GM18868 (cell line): Measurements from ENCODE around the gene RNASE8.

Experiments
- ATAC-seq: cut with Tn5 transposase; IDR thresholded peaks from one replicate; pipeline ENCODE4 v1.9.1; 2021; ENCODE audit warnings: mild to moderate bottlenecking, moderate library complexity; ENCODE audit not compliant: unreplicated experiment

Gene RNASE8

DNA sequence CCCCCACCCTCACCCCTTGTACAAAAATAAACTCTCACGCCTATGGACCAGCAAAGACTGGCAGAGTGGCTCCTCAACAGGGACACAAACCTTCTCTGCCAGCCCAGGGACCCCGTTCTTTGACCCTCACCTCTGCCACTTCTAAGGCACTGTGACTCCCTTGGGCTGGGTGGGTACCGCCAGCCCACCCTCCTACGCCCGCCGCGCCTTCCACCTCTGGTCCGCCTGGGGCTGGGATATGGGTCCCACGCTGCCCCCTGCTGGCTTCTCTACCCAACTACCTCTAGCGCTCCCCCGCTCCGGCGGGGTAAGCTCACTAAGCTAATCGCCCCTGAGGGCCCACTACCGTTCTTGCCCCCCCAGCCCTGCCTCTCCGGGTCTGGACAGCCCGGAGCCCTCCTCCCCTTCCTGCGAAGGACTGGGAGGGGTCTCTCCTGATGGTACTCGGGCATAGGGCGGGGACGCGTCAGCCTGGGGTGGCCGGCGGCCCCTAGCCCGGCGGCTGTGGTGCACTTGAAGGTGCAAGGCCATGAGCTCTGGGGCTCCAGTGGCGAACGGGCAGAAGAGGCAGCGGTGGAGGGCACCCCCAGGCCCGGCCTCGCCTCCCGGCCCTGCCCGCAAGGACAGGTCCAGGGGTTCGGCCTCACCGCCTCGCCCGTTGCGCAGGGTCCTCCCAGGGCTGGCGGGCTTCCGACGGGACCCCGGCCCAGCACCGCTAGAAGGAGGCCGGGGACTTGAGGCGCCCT is 32.7 kb downstream of the RNASE8 start:
- ATAC-seq = no peak

DNA sequence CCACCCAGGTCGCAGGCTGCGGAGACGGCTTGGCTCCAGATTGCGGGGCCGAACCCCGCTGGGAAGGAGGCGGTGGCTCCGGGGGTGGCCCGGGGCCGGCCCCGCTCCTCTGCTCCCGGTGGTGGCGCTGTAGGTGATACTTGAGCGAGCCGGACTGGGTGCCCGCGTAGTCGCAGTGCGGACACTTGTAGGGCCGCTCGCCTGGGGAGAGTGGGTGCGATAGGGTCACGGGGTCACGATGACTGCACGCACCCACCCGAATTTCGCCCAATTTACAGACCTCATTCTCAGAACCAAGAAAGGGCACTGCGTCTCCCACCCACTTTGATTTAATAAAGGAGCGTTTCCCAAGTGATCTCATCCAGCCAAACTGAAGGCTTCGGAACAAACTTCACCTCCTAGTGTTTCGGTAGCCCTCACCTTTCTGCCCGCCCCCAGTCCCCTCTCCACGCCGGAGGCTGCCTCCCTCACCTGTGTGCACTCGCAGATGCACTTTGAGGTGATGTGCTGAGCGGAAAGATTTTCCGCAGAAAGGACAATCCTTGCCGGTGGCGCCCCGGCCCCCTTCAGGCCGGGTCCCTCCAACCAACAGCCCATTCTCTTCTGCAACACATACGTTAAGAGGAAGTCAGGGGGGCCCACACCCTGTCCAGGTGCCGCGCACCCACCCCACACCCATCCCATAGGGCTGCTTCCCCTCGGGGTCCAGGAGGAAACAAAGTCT is 33.5 kb downstream of the RNASE8 start:
- ATAC-seq = no peak

DNA sequence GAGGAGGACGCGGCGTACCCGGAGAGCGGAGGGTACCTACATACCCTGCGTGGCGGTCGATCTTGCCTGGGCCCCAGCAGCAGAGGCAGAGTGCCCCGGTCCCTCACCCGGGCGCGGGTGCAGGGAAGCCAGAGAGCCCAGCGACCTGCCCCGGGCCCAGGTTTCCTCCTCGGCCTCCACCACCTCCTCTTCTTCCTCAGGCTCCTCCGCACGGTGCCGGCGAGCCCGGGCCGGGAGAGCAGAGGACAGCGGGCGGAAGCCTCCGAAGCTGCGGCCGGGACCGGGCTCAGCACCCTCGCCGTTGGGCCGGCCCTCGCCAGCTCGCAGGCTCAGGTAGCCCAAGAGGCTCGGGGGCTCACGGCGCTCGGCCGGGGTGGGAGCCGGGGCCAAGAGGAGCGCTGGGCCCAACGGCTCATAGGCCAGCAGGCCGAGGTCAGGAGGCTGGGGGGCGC is 34.2 kb downstream of the RNASE8 start:
- ATAC-seq = no peak

DNA sequence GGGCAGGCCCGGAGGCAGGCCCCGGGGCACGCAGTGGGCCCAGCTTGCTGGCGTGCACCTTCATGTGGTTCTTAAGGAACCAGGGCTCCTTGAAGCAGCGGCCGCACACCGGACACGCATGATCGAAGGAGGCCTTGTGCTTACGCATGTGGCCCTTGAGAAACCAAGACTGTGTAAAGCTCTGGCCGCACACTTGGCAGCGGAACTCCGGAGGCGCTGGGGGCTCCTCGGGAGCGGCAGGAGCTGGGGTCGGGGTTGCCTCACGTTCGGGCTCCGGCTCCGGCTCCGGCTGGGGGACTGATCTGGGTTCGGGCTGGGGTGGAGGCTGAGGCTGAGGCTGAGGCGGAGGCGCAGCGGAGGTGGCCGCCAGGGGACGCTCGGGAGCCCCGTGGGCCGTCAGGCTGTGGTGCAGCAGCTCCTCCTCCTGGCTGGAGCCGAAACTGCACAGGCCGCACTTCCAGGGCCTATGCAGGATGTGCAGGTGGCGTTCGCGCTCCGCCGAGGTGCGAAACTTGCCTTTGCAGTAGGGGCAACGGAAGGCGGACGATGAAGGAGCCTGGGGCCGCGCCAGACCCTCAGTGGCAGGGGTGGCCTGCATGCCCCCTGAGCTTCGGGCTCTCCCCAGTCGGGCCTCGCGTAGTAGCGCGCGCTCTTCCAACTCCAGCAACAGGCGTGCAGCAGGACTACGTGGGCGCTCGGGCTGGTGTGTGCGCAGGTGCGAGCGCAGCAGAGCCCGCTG is 34.8 kb downstream of the RNASE8 start:
- peak; percentile 93 for ATAC-seq

DNA sequence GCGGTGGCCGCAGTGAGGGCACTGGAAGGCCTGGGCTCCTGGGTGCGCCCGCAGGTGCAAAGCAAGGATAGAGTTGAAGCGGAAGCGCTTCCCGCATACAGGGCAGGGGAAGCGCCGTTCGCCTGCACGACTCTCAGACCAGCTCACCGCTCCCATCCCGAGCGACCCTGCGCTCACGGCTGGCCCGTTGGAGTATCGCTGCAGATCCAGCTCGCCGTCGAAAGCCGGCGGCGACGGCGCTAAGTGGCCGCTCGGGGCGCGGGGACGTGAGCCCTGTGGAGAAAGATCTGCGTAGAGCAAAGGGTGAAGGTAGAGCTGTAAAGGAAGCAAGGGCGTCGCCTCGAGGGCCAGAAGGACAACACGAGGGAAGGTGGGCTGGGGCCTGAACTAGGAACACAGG is 35.4 kb downstream of the RNASE8 start:
- no peak for ATAC-seq

GRCh38 chr14:21093769-21094681 is 36.4 kb downstream of the RNASE8 start:
- no peak for ATAC-seq

DNA sequence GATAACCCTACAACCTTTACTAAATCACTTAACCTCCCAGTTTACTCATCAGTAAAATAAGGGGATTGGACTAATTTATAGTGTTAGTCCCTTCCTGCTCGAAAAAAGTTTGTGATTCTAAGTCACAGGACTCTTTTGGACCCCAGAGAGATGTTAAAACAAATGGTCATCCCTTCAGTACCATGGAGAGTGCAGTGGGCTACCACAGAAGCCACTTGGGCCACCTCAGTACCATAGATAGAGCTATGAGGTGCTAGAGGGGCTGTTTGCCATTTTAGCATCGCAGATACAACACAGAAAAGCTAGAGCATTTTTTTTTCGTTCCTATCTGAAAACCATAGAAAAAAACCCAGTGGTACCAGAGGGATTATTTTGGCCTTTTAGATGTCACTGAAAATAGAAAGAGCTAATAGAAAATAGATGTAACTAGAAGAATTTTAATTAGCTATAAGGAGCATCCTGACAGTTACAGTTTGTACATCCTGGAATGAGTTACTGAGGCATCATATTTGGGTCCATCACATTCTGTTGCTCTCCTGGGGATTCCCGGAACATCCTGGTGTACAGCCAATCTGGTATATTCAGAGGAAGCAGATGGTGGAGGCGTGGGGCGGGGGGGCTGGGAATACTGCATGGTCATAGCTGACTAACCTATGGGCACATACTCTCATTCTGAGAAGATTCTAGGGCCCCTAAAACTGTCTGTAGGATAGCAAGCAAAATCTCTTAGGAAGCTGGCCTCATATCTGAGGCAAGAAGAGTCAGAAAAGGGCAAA is 38.0 kb downstream of the RNASE8 start:
- no peak for ATAC-seq

GRCh38 chr14:21096438-21096837 is 38.8 kb downstream of the RNASE8 start:
- ATAC-seq = no peak

GRCh38 chr14:21096978-21097635 is 39.5 kb downstream of the RNASE8 start:
- ATAC-seq = no peak

DNA sequence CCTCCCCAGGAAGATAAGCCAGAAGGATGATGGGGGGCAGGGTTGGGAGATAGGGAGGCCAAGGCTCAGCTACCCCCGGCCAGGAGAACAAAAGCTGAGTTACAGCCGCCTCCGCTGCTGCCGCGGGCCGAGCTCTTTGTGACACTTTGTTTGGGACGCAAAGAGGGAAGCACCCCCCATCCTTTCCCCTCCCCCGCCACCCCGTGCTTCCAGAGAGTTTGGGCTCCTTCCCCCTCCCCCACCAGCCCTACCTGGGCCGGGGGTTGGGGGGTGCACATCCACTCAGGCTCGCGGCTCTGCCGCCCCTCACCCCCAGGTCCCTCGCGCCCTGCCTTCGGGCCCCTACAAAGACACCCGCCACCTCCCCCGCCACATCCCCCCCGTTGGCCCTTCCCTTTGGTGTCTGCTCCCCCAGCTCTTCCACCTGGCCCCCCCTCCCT is 40.0 kb downstream of the RNASE8 start:
- no peak for ATAC-seq

DNA sequence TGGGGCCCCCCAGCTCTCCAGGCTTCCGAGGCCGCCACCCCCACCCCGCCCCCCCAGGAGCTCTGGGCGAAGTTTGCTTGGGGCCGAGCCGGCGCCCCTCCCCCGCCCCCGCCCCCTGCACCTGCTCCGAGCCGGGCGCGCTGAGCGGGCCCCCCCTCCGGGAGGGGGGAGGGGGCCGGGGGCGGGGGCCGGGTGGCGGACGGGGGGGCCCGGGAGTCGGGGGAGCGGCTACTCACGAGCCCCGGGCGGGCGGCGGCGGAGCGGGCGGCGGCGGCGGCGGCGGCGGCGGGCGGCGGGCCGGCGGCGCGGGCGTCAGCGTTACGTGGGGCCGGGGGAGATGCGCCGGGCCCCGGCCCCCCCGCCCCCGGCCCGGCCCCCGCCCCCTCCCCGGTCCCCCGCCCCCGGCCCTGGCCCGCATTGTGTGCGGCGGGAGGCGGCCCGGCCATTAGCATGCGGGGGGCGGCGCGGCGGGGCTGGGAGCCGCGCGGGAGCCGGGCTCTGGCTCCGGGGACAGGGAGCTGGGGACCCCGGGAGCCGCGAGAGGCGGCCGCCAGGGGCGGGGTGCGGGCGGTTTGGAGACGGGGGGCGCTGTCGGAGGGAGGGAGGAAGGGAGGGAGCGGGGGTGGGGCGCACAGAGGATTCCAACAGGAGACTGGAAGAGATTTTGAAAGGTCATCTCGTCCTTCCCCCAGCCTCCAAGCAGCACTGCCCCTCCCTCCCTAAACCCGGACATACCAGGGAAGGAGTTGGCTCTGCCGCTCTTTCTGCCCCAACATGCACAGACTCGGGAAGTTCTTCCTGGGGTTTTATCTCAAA is 40.7 kb downstream of the RNASE8 start, which contains the start of gene ZNF219:
TSS of gene ZNF219 (minus strand) at position 580 of the 816 bp plus-strand sequence. CDS start 5,064 bp downstream, outside the sequence.
- no peak for ATAC-seq

- no peak for ATAC-seq
Observed at GRCh38 chr14:21098892-21099595, 41.4 kb downstream of the RNASE8 start.

DNA sequence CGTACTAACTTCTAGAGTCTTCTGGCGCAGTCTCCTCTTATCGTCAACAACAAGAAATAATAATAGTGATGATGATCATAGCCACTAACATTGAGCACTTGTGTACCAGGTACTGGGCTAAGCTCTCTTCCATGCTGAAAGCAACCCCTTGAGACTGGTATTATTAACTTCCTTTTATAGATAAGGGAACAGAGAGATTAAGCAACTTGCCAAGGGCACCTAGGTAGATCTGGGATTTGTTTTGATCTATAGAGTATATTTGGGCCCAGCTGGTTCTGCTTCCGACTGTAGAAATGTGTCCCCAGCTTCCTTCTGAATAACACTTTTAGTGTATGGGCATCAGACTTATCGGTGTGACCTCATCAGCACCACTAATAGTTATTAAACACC is 42.0 kb downstream of the RNASE8 start:
- ATAC-seq = no peak

- ATAC-seq = no peak
Observed at GRCh38 chr14:21100931-21101330, 43.3 kb downstream of the RNASE8 start, which contains the start of gene TMEM253. TMEM253 (plus strand) TSS chr14:21101066; CDS start chr14:21101344, 278 bp downstream.

DNA sequence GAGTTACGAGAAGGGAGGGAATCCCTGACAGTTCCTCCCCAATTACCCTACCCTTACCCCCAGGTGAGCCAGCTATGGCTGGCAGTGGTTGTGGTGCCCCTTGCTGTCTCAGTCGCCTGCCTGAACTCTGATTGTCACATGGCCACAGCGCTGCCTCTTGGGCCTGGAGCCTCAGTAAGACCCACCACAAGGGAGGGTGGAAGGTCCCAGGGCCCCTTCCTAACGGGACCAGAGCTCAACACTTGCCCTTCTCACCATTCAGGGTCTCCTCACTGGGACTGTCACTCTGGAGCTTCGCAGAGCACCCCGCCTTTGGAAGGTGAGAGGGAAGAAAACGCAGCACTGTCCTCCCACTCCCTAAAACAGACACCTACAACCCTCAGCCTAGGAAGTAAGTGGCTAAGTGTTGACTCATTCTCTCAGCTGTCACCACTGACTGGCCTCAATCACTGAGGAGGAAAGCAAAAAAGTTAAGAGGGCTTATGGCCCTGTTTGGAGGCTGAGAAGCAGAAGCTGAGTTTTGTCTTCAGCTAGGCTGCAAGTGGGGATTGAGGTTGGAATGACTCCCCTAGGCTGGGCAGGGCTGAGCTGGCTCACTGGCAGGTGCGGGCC is 44.3 kb downstream of the RNASE8 start:
- no peak for ATAC-seq

- no peak for ATAC-seq
Observed at GRCh38 chr14:21102521-21103410, 45.1 kb downstream of the RNASE8 start.
